ENCODE measurements around the gene DOK7.
A peak's percentile ranks its signal among the peaks of the same experiment; 100 is the strongest.

The DOK7 gene

GRCh38 chr4:3462790-3463415 is at the start of gene DOK7:
Gene DOK7 (plus strand): TSS chr4:3463306. CDS start chr4:3463376, 70 bp downstream.
- no peak for DNase-seq

GRCh38 chr4:3413675-3414420 is 49.3 kb upstream of the DOK7 start:
- DNase-seq = no peak

- DNase-seq = no peak
Observed at GRCh38 chr4:3414421-3415279, 48.5 kb upstream of the DOK7 start.

GRCh38 chr4:3415471-3416141 is 47.5 kb upstream of the DOK7 start:
- peak; percentile 10 for DNase-seq

GRCh38 chr4:3416270-3416669 is 46.8 kb upstream of the DOK7 start:
- peak; percentile 9 for DNase-seq

GRCh38 chr4:3416821-3417221 is 46.3 kb upstream of the DOK7 start:
- DNase-seq = no peak

- no peak for DNase-seq
Observed at GRCh38 chr4:3417448-3417847, 45.7 kb upstream of the DOK7 start.

GRCh38 chr4:3418029-3418762 is 44.9 kb upstream of the DOK7 start:
- DNase-seq = no peak

- no peak for DNase-seq
Observed at GRCh38 chr4:3419836-3420605, 43.1 kb upstream of the DOK7 start.

GRCh38 chr4:3420606-3420955 is 42.5 kb upstream of the DOK7 start:
- DNase-seq = no peak

- DNase-seq = no peak
Observed at GRCh38 chr4:3420956-3421355, 42.1 kb upstream of the DOK7 start.

GRCh38 chr4:3421470-3421869 is 41.6 kb upstream of the DOK7 start:
- DNase-seq = no peak

GRCh38 chr4:3422241-3422801 is 40.8 kb upstream of the DOK7 start:
- DNase-seq = no peak

- no peak for DNase-seq
Observed at GRCh38 chr4:3422808-3423297, 40.3 kb upstream of the DOK7 start.

- DNase-seq = no peak
Observed at GRCh38 chr4:3423406-3423805, 39.7 kb upstream of the DOK7 start.

- DNase-seq = peak; percentile 15
Observed at GRCh38 chr4:3423952-3424351, 39.2 kb upstream of the DOK7 start.

GRCh38 chr4:3424522-3425095 is 38.5 kb upstream of the DOK7 start:
- DNase-seq = no peak

GRCh38 chr4:3426465-3427133 is 36.5 kb upstream of the DOK7 start:
- no peak for DNase-seq

- DNase-seq = no peak
Observed at GRCh38 chr4:3427134-3427476, 36.0 kb upstream of the DOK7 start.

GRCh38 chr4:3427706-3428446 is 35.2 kb upstream of the DOK7 start:
- DNase-seq = no peak

Measured in NCI-H510A treated with DMSO at 0.1 percent for 48 hours (cell line).